ENCODE measurements around the gene POLR3B. TPM values are rescaled to one million over a fixed set of nuclear protein-coding genes. Genes with fewer than 3 reads are reported as not detected.

The POLR3B gene
- total and polyA plus RNA-seq, 4 donors: 5.4 to 12.2 (median 7.0) TPM

GRCh38 chr12:106480251-106480650 lies 122.7 kb downstream of the POLR3B start:
- Histone ChIP-seq H3K4me3 (ENCODE audit: low read depth in 1 of 3, low read length in 3 of 3) (no peak overlapping the region), H3K9ac (ENCODE audit: low read depth in 1 of 2, low read length in 2 of 2) (no peak overlapping the region), H3K27me3 (ENCODE audit: control insufficient read depth in 4 of 4, insufficient read depth in 4 of 4, low read length in 3 of 4) (no peaks in the 10 kb centered on the region), H3K27ac (ENCODE audit: low read depth in 1 of 2, low read length in 2 of 2) (no peak overlapping the region), H3K36me3 (ENCODE audit: control insufficient read depth in 4 of 4, insufficient read depth in 3 of 4, low read depth in 1 of 4, low read length in 3 of 4) (peaks cover 0 to 3% (median 1%) of the 10 kb centered on the region in 4 donors), H3K4me1 (ENCODE audit: control insufficient read depth in 4 of 4, insufficient read depth in 4 of 4, low read length in 3 of 4) (no peaks in the 10 kb centered on the region), H3K9me3 (ENCODE audit: control insufficient read depth in 4 of 4, low read length in 3 of 4) (no peaks in the 10 kb centered on the region)
- WGBS: 96% methylated on average over 1 of the region's 1 CpG
- no peak for DNase-seq (ENCODE audit: low spot score)
- TF ChIP-seq EGR1 (IDR thresholded peaks at IDR 0.05; ENCODE audit: low read depth in 2 of 2) (no peak), HNF4A (conservative IDR thresholded peaks at IDR 0.05) (no peak), SP1 (IDR thresholded peaks at IDR 0.05) (no peak), ZBTB33 (IDR thresholded peaks at IDR 0.05) (no peak), GABPA (IDR thresholded peaks at IDR 0.05 in 1 of 2, conservative IDR thresholded peaks at IDR 0.05 in 1 of 2) (no peak), YY1 (IDR thresholded peaks at IDR 0.05) (no peak), FOXA1 (IDR thresholded peaks at IDR 0.05) (no peak), TAF1 (conservative IDR thresholded peaks at IDR 0.05) (no peak), NR2F2 (IDR thresholded peaks at IDR 0.05) (no peak), FOXA2 (IDR thresholded peaks at IDR 0.05) (no peak)
- TF ChIP-seq, protein P1, sequence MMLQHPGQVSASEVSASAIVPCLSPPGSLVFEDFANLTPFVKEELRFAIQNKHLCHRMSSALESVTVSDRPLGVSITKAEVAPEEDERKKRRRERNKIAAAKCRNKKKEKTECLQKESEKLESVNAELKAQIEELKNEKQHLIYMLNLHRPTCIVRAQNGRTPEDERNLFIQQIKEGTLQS (IDR thresholded peaks at IDR 0.05): no peak

GRCh38 chr12:106481246-106481645 lies 123.7 kb downstream of the POLR3B start:
- H3K4me3 ChIP-seq (ENCODE audit: low read depth in 1 of 3, low read length in 3 of 3): no peak overlapping the region
- 97% methylated on average over 6 of the region's 6 CpGs for WGBS
- no peak overlapping the region for H3K27ac ChIP-seq (ENCODE audit: low read depth in 1 of 2, low read length in 2 of 2)
- H3K9ac ChIP-seq (ENCODE audit: low read depth in 1 of 2, low read length in 2 of 2): no peak overlapping the region
- no peaks in the 10 kb centered on the region for H3K27me3 ChIP-seq (ENCODE audit: control insufficient read depth in 4 of 4, insufficient read depth in 4 of 4, low read length in 3 of 4)
- no peak for DNase-seq (ENCODE audit: low spot score)
- peaks cover 0 to 3% (median 1%) of the 10 kb centered on the region in 4 donors for H3K36me3 ChIP-seq (ENCODE audit: control insufficient read depth in 4 of 4, insufficient read depth in 3 of 4, low read depth in 1 of 4, low read length in 3 of 4)
- no peaks in the 10 kb centered on the region for H3K4me1 ChIP-seq (ENCODE audit: control insufficient read depth in 4 of 4, insufficient read depth in 4 of 4, low read length in 3 of 4)
- no peaks in the 10 kb centered on the region for H3K9me3 ChIP-seq (ENCODE audit: control insufficient read depth in 4 of 4, low read length in 3 of 4)
- TF ChIP-seq JUND (IDR thresholded peaks at IDR 0.05) (no peak), SP1 (IDR thresholded peaks at IDR 0.05) (no peak), HNF4A (conservative IDR thresholded peaks at IDR 0.05) (no peak), FOXA2 (IDR thresholded peaks at IDR 0.05) (no peak), RXRA (IDR thresholded peaks at IDR 0.05) (no peak), TAF1 (conservative IDR thresholded peaks at IDR 0.05) (no peak), RAD21 (IDR thresholded peaks at IDR 0.05) (no peak), YY1 (IDR thresholded peaks at IDR 0.05) (no peak), ZBTB33 (IDR thresholded peaks at IDR 0.05) (no peak), HNF4G (IDR thresholded peaks at IDR 0.05) (no peak), EGR1 (IDR thresholded peaks at IDR 0.05; ENCODE audit: low read depth in 2 of 2) (no peak), NR2F2 (IDR thresholded peaks at IDR 0.05) (no peak)
- TF ChIP-seq, protein P2, sequence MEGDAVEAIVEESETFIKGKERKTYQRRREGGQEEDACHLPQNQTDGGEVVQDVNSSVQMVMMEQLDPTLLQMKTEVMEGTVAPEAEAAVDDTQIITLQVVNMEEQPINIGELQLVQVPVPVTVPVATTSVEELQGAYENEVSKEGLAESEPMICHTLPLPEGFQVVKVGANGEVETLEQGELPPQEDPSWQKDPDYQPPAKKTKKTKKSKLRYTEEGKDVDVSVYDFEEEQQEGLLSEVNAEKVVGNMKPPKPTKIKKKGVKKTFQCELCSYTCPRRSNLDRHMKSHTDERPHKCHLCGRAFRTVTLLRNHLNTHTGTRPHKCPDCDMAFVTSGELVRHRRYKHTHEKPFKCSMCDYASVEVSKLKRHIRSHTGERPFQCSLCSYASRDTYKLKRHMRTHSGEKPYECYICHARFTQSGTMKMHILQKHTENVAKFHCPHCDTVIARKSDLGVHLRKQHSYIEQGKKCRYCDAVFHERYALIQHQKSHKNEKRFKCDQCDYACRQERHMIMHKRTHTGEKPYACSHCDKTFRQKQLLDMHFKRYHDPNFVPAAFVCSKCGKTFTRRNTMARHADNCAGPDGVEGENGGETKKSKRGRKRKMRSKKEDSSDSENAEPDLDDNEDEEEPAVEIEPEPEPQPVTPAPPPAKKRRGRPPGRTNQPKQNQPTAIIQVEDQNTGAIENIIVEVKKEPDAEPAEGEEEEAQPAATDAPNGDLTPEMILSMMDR (IDR thresholded peaks at IDR 0.05; ENCODE audit: low read depth, low read length, missing input control): no peak
- TF ChIP-seq, protein P1 (IDR thresholded peaks at IDR 0.05): no peak
- TF ChIP-seq, protein P3, sequence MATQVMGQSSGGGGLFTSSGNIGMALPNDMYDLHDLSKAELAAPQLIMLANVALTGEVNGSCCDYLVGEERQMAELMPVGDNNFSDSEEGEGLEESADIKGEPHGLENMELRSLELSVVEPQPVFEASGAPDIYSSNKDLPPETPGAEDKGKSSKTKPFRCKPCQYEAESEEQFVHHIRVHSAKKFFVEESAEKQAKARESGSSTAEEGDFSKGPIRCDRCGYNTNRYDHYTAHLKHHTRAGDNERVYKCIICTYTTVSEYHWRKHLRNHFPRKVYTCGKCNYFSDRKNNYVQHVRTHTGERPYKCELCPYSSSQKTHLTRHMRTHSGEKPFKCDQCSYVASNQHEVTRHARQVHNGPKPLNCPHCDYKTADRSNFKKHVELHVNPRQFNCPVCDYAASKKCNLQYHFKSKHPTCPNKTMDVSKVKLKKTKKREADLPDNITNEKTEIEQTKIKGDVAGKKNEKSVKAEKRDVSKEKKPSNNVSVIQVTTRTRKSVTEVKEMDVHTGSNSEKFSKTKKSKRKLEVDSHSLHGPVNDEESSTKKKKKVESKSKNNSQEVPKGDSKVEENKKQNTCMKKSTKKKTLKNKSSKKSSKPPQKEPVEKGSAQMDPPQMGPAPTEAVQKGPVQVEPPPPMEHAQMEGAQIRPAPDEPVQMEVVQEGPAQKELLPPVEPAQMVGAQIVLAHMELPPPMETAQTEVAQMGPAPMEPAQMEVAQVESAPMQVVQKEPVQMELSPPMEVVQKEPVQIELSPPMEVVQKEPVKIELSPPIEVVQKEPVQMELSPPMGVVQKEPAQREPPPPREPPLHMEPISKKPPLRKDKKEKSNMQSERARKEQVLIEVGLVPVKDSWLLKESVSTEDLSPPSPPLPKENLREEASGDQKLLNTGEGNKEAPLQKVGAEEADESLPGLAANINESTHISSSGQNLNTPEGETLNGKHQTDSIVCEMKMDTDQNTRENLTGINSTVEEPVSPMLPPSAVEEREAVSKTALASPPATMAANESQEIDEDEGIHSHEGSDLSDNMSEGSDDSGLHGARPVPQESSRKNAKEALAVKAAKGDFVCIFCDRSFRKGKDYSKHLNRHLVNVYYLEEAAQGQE (IDR thresholded peaks at IDR 0.05): no peak

All from liver (tissue), 9 donors.